IMR-90 (cell line): ENCODE measurements around the gene SVBP. TPM values are rescaled to one million over a fixed set of nuclear protein-coding genes. Genes with fewer than 3 reads are reported as not detected.
A peak's percentile ranks its signal among the peaks of the same experiment; 100 is the strongest.

Experiments
- ATAC-seq: fragments of 200-7000 bp; cut with Tn5 transposase; 2 replicates; pipeline ENCODE4 v1.9.1; 2020; ENCODE audit warnings: low read depth, mild to moderate bottlenecking, moderate library complexity
- BruUV-seq: library from RNA; stranded (reverse); fragments of 400-500 nt; replicated peaks from 2 replicates; lab custom pipeline; 2021; lab: Mats Ljungman, UMichigan
- CTCF ChIA-PET: fragments of 300-600 bp; formaldehyde crosslinking; extraction: SDS; loops from one replicate; lab custom pipeline; 2021; ENCODE audit warnings: antibody characterized with exemption; lab: Yijun Ruan, JAX
- POLR2A ChIA-PET: fragments of 300-600 bp; sonication (Branson Sonifier 250); formaldehyde crosslinking; loops from one replicate; lab custom pipeline; 2022; ENCODE audit warnings: antibody characterized with exemption; ENCODE audit not compliant: unreplicated experiment; lab: Charles Lee
- DNase-seq: peaks from one replicate; pipeline ENCODE4 v3.0.0; 2013
- H2AFZ ChIP-seq: replicated peaks from 2 replicates; pipeline ENCODE3; 2013; ENCODE audit warnings: low read length, mild to moderate bottlenecking; ENCODE audit not compliant: poor library complexity
- H2AK5ac ChIP-seq: 2 replicates; pipeline ENCODE4 v1.6.1; 2013; ENCODE audit warnings: low read depth, low read length, inconsistent platforms
- H2AK9ac ChIP-seq: replicated peaks from 2 replicates; pipeline ENCODE3; 2013; ENCODE audit warnings: mild to moderate bottlenecking, low read depth, low read length, moderate library complexity; ENCODE audit not compliant: poor library complexity
- H2BK120ac ChIP-seq: 2 replicates; pipeline ENCODE4 v1.6.1; 2013; ENCODE audit warnings: low read depth, low read length, inconsistent platforms
- H2BK15ac ChIP-seq: 3 replicates; pipeline ENCODE4 v1.6.1; 2013; ENCODE audit warnings: low read depth, low read length, inconsistent platforms
- H2BK20ac ChIP-seq: 2 replicates; pipeline ENCODE4 v1.6.1; 2013; ENCODE audit warnings: low read depth, mild to moderate bottlenecking, inconsistent platforms, low read length, moderate library complexity
- H2BK5ac ChIP-seq: 2 replicates; pipeline ENCODE4 v1.6.1; 2013; ENCODE audit warnings: mild to moderate bottlenecking, low read depth, low read length, inconsistent platforms; ENCODE audit not compliant: poor library complexity, severe bottlenecking
- H3K14ac ChIP-seq: replicated peaks from 2 replicates; pipeline ENCODE4 v1.6.1; 2013; ENCODE audit warnings: low read depth, low read length, inconsistent platforms
- H3K18ac ChIP-seq: 2 replicates; pipeline ENCODE4 v1.6.1; 2013; ENCODE audit warnings: low read depth, low read length, control low read depth
- H3K23ac ChIP-seq: 2 replicates; pipeline ENCODE4 v1.6.1; 2013; ENCODE audit warnings: low read depth, low read length, inconsistent platforms
- H3K27ac ChIP-seq: 2 replicates; pipeline ENCODE4 v1.5.1; 2013; ENCODE audit warnings: mild to moderate bottlenecking, control low read depth, low read length; ENCODE audit not compliant: insufficient read depth
- H3K27me3 ChIP-seq: 2 replicates; pipeline ENCODE4 v1.6.1; 2013; ENCODE audit warnings: low read length; ENCODE audit not compliant: control insufficient read depth, insufficient read depth
- H3K36me3 ChIP-seq: 2 replicates; pipeline ENCODE4 v1.6.1; 2013; ENCODE audit warnings: low read length, mixed read lengths; ENCODE audit not compliant: control insufficient read depth, insufficient read depth
- H3K4ac ChIP-seq: 2 replicates; pipeline ENCODE4 v1.6.1; 2013; ENCODE audit warnings: low read depth, low read length, inconsistent platforms
- H3K4me1 ChIP-seq: 2 replicates; pipeline ENCODE4 v1.6.1; 2013; ENCODE audit warnings: low read length, mixed read lengths; ENCODE audit not compliant: control insufficient read depth, insufficient read depth
- H3K4me2 ChIP-seq: 2 replicates; pipeline ENCODE4 v1.6.1; 2013; ENCODE audit warnings: low read depth, mild to moderate bottlenecking, control low read depth, low read length, moderate library complexity
- H3K4me3 ChIP-seq: 2 replicates; pipeline ENCODE4 v1.5.1; 2013; ENCODE audit warnings: low read depth, mild to moderate bottlenecking, control low read depth, low read length, moderate library complexity; ENCODE audit not compliant: insufficient read depth
- H3K56ac ChIP-seq: 2 replicates; pipeline ENCODE4 v1.6.1; 2013; ENCODE audit warnings: low read length, inconsistent platforms; ENCODE audit not compliant: insufficient read depth; ENCODE audit errors: extremely low read depth
- H3K79me1 ChIP-seq, 2 experiments: 2 replicates each; pipeline ENCODE4 v1.6.1; 2013; ENCODE audit warnings: low read length in 2 of 2, inconsistent platforms in 1 of 2, low read depth in 1 of 2
- H3K9ac ChIP-seq: 2 replicates; pipeline ENCODE4 v1.6.1; 2013; ENCODE audit warnings: low read depth, low read length, control low read depth
- H3K9me1 ChIP-seq: 2 replicates; pipeline ENCODE4 v1.6.1; 2013; ENCODE audit warnings: low read length, inconsistent platforms; ENCODE audit not compliant: insufficient read depth
- H3K9me3 ChIP-seq: 2 replicates; pipeline ENCODE4 v1.6.1; 2013; ENCODE audit warnings: low read length; ENCODE audit not compliant: control insufficient read depth, insufficient read depth
- H4K20me1 ChIP-seq: 2 replicates; pipeline ENCODE4 v1.6.1; 2013; ENCODE audit warnings: low read length, inconsistent platforms; ENCODE audit not compliant: insufficient read depth
- H4K5ac ChIP-seq: 2 replicates; pipeline ENCODE4 v1.6.1; 2013; ENCODE audit warnings: mild to moderate bottlenecking, low read depth, low read length, control low read depth
- H4K8ac ChIP-seq, 2 experiments: 2 replicates each; pipeline ENCODE4 v1.6.1; 2013; ENCODE audit warnings: low read depth in 2 of 2, low read length in 2 of 2, control low read depth in 1 of 2, inconsistent platforms in 1 of 2
- H4K91ac ChIP-seq: 2 replicates; pipeline ENCODE4 v1.6.1; 2013; ENCODE audit warnings: low read depth, low read length, inconsistent platforms; ENCODE audit not compliant: insufficient read depth
- CEBPB ChIP-seq: IDR thresholded peaks from 2 replicates; pipeline ENCODE4 v1.6.1; 2012; ENCODE audit warnings: low read depth, low read length, improper control_type of control experiment
- CHD1 ChIP-seq: IDR thresholded peaks from 2 replicates; pipeline ENCODE4 v1.6.1; 2012; ENCODE audit warnings: low read depth, low read length, improper control_type of control experiment
- MAFK ChIP-seq: IDR thresholded peaks from 2 replicates; pipeline ENCODE4 v1.6.1; 2012; ENCODE audit warnings: low read depth, low read length, improper control_type of control experiment
- MAZ ChIP-seq: IDR thresholded peaks from 2 replicates; pipeline ENCODE4 v1.6.1; 2012; ENCODE audit warnings: low read depth, mild to moderate bottlenecking, low read length, improper control_type of control experiment, moderate library complexity, borderline replicate concordance
- MXI1 ChIP-seq: IDR thresholded peaks from 2 replicates; pipeline ENCODE4 v1.6.1; 2012; ENCODE audit warnings: low read depth, mild to moderate bottlenecking, low read length, moderate library complexity, borderline replicate concordance
- NFE2L2 ChIP-seq: fragments of 150-350 bp; IDR thresholded peaks from 2 replicates; pipeline ENCODE4 v1.6.1; 2016; ENCODE audit warnings: low read depth, mild to moderate bottlenecking, low read length
- POLR2A ChIP-seq: IDR thresholded peaks from 2 replicates; pipeline ENCODE4 v1.6.1; 2012; ENCODE audit warnings: mild to moderate bottlenecking, low read depth, low read length
- RFX5 ChIP-seq: IDR thresholded peaks from 2 replicates; pipeline ENCODE4 v1.8.0; 2012; ENCODE audit warnings: low read depth, mild to moderate bottlenecking, low read length, moderate library complexity
- USF2 ChIP-seq: fragments of 150-350 bp; IDR thresholded peaks from 2 replicates; pipeline ENCODE4 v1.6.1; 2017; ENCODE audit warnings: mild to moderate bottlenecking, antibody characterized with exemption, low read length, low read depth
- WGBS, 2 experiments: methylation state at CpG; one replicate each; pipeline versions ENCODE4 v1.1.5 to v1.1.7; 2013; ENCODE audit warnings: missing lambda C conversion rate in 2 of 2; ENCODE audit not compliant: insufficient read length in 1 of 2; ENCODE audit errors: extremely low coverage in 2 of 2; 5-methylcytosine and 5-hydroxymethylcytosine counted together
- dilution Hi-C: fragments of 300-500 bp; cut with HindIII; formaldehyde crosslinking; loops from one replicate; pipeline ENCODE4 v1.14.3; 2018; ENCODE audit warnings: low sequenced_read_pairs; ENCODE audit not compliant: unreplicated experiment
- in situ Hi-C: fragments of 300-500 bp; cut with MboI; formaldehyde crosslinking; loops from 3 replicates; pipeline ENCODE4 v1.14.3; 2019; ENCODE audit warnings: low sequenced_read_pairs, inconsistent platforms, mixed read lengths
- intact Hi-C: fragments of 100-400 bp; cut with micrococcal nuclease; formaldehyde crosslinking; loops from 2 replicates; pipeline ENCODE4 v1.10.0; 2022
- polyA plus RNA-seq, 3 experiments: library from polyadenylated mRNA; depleted of rRNA; stranded (reverse); fragments of >200 nt; gene quantifications; 2 replicates each; pipeline ENCODE4 v1.2.3, GENCODE V29; 2012; ENCODE audit warnings: low replicate concordance in 1 of 3
- total RNA-seq: library from RNA; depleted of rRNA; stranded (reverse); fragments of >200 nt; gene quantifications from 2 replicates; pipeline ENCODE4 v1.2.3, GENCODE V29; 2012
- TF ChIP-seq, protein P1 (sequence below): fragments of 150-350 bp; IDR thresholded peaks from 2 replicates; pipeline ENCODE4 v1.6.1; 2016; ENCODE audit warnings: low read depth, mild to moderate bottlenecking, low read length, moderate library complexity, borderline replicate concordance

Gene SVBP
- total and polyA plus RNA-seq, 2 of the 4 experiments (the other 2 are of a cell fraction), result 9.7 to 11.5 TPM

- no peak overlapping the region; the same call in 1 of the 2 replicates for H3K4me2 ChIP-seq
- CTCF ChIA-PET, result interaction anchor here (0.9 kb wide), 1 partner anchor 24 kb away, joined by 3 read pairs; no protein-coding TSS in a partner anchor
- in situ Hi-C loops, result no loop called here
Measured at GRCh38 chr1:42845193-42845592, 28.0 kb upstream of the SVBP start.

More at GRCh38 chr1:42845193-42845592, 28.0 kb upstream of the SVBP start:
- Histone ChIP-seq H3K14ac (no peak overlapping the region), H3K79me1 (peaks cover 17 to 33% of the 10 kb centered on the region in 2 experiments), H2AFZ (no peak overlapping the region), H3K27me3 (no peaks in the 10 kb centered on the region), H4K5ac (no peak overlapping the region), H3K18ac (no peak overlapping the region), H4K20me1 (no peaks in the 10 kb centered on the region), H3K27ac (no peak overlapping the region), H3K4me1 (peaks cover 6% of the 10 kb centered on the region), H4K91ac (no peak overlapping the region), H2AK5ac (no peak overlapping the region), H2BK5ac (peak overlapping the region; percentile 35), H3K9me1 (peaks cover 15% of the 10 kb centered on the region), H4K8ac (no peak overlapping the region), H3K9me3 (no peaks in the 10 kb centered on the region), H2AK9ac (no peak overlapping the region), H3K4ac (no peak overlapping the region), H3K56ac (no peak overlapping the region), H3K36me3 (peaks cover 13% of the 10 kb centered on the region), H2BK15ac (no peak overlapping the region), H3K23ac (no peak overlapping the region), H2BK20ac (no peak overlapping the region), H3K4me3 (no peak overlapping the region), H3K9ac (no peak overlapping the region), H2BK120ac (no peak overlapping the region)
- dilution Hi-C loops (no loop called here), intact Hi-C loops (loop anchor here (10.0 kb wide), 1 partner anchor 160 kb away; the partner anchor contains the start of gene YBX1)
- BruUV-seq, result no TSS peak
- DNase-seq (no peak), ATAC-seq (no peak)
- no peak for TF ChIP-seq CEBPB
- TF ChIP-seq, protein P1, sequence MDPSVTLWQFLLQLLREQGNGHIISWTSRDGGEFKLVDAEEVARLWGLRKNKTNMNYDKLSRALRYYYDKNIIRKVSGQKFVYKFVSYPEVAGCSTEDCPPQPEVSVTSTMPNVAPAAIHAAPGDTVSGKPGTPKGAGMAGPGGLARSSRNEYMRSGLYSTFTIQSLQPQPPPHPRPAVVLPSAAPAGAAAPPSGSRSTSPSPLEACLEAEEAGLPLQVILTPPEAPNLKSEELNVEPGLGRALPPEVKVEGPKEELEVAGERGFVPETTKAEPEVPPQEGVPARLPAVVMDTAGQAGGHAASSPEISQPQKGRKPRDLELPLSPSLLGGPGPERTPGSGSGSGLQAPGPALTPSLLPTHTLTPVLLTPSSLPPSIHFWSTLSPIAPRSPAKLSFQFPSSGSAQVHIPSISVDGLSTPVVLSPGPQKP, result no peak
- TF ChIP-seq NFE2L2, result no peak
- TF ChIP-seq POLR2A, result no peak
- no peak for TF ChIP-seq MXI1
- no peak for TF ChIP-seq MAZ
- TF ChIP-seq USF2, result no peak
- no peak for TF ChIP-seq CHD1
- TF ChIP-seq MAFK, result no peak
- TF ChIP-seq RFX5, result no peak
- POLR2A ChIA-PET, result no interaction called here
- no CpG with 5 or more reads among the region's 1 CpG for WGBS, 2 experiments
